Stromal cell of bone marrow (primary cell): Measurements from ENCODE around the gene PADI4.
A peak's percentile ranks its signal among the peaks of the same experiment; 100 is the strongest.

Experiments
- DNase-seq: peaks from one replicate; pipeline ENCODE4 v3.0.0-alpha.2; 2012; ENCODE audit warnings: low read depth

The PADI4 gene

GRCh38 chr1:17286646-17287045 is 21.4 kb upstream of the PADI4 start:
- DNase-seq: no peak

- peak; percentile 75 for DNase-seq
Measured at GRCh38 chr1:17287130-17287776, 20.7 kb upstream of the PADI4 start.

GRCh38 chr1:17289721-17290120 is 18.3 kb upstream of the PADI4 start:
- DNase-seq: peak; percentile 31

GRCh38 chr1:17290553-17290952 is 17.4 kb upstream of the PADI4 start:
- no peak for DNase-seq

- DNase-seq: no peak
Measured at GRCh38 chr1:17292299-17293160, 15.5 kb upstream of the PADI4 start.

GRCh38 chr1:17293681-17294425 is 14.1 kb upstream of the PADI4 start:
- DNase-seq: no peak

- no peak for DNase-seq
Measured at GRCh38 chr1:17295292-17295691, 12.7 kb upstream of the PADI4 start.

GRCh38 chr1:17296086-17296485 is 11.9 kb upstream of the PADI4 start:
- no peak for DNase-seq

GRCh38 chr1:17297991-17298390 is 10.0 kb upstream of the PADI4 start:
- no peak for DNase-seq

GRCh38 chr1:17301767-17302166 is 6.2 kb upstream of the PADI4 start:
- DNase-seq: no peak

- DNase-seq: no peak
Measured at GRCh38 chr1:17304151-17304825, 3.7 kb upstream of the PADI4 start.

GRCh38 chr1:17304826-17305175 is 3.2 kb upstream of the PADI4 start:
- DNase-seq: no peak

- DNase-seq: no peak
Measured at GRCh38 chr1:17305576-17306095, 2.4 kb upstream of the PADI4 start.

- no peak for DNase-seq
Measured at GRCh38 chr1:17306407-17306806, 1.6 kb upstream of the PADI4 start.

GRCh38 chr1:17306921-17307320 is 1.1 kb upstream of the PADI4 start:
- DNase-seq: no peak

GRCh38 chr1:17307329-17307728 is 668 bp upstream of the PADI4 start:
- no peak for DNase-seq

GRCh38 chr1:17308593-17308992 is 596 bp downstream of the PADI4 start:
- DNase-seq: no peak

GRCh38 chr1:17309426-17310067 is 1.6 kb downstream of the PADI4 start:
- DNase-seq: no peak

GRCh38 chr1:17310068-17310640 is 2.2 kb downstream of the PADI4 start:
- DNase-seq: no peak

GRCh38 chr1:17313530-17314309 is 5.7 kb downstream of the PADI4 start:
- no peak for DNase-seq
